ENCODE data around the gene SBK1. TPM values are rescaled to one million over a fixed set of nuclear protein-coding genes. Genes with fewer than 3 reads are reported as not detected.
"Not testable (repeated sequence)": the region's sequence is repeated elsewhere in the genome, so short reads cannot be mapped to it uniquely, and the experiment has no call there.

Gene SBK1
- 0.85 and 1.5 TPM in 2 replicates for total RNA-seq

- Mint-ChIP-seq H3K9me3 (no peaks in the 10 kb centered on the region), H3K4me3 (peak within 1 kb of the TSS; percentile 83), H3K36me3 (ENCODE audit: low read depth) (peaks cover 2% of the 10 kb centered on the region), H3K4me1 (peaks cover 40% of the 10 kb centered on the region), H3K27me3 (peaks cover 26% of the 10 kb centered on the region), H3K27ac (peak within 1 kb of the TSS; percentile 70)
- DNase-seq, result peak; percentile 96
- intact Hi-C loops (cut with micrococcal nuclease), result loop anchor here (2.0 to 10.0 kb wide), 3 partner anchors 15 to 263 kb away; partner anchors contain the start of gene SGF29
Observed at GRCh38 chr16:28291651-28292626, at the start of gene SBK1. SBK1 (plus strand) TSS chr16:28292525; CDS start chr16:28317392, 24,867 bp downstream.

GRCh38 chr16:28249483-28249882 is 42.8 kb upstream of the SBK1 start:
- H3K9me3 Mint-ChIP-seq; intact Hi-C loops (cut with micrococcal nuclease); H3K36me3 Mint-ChIP-seq (ENCODE audit: low read depth); H3K27ac Mint-ChIP-seq; H3K4me3 Mint-ChIP-seq; H3K4me1 Mint-ChIP-seq; DNase-seq; H3K27me3 Mint-ChIP-seq: not testable (repeated sequence)

DNA sequence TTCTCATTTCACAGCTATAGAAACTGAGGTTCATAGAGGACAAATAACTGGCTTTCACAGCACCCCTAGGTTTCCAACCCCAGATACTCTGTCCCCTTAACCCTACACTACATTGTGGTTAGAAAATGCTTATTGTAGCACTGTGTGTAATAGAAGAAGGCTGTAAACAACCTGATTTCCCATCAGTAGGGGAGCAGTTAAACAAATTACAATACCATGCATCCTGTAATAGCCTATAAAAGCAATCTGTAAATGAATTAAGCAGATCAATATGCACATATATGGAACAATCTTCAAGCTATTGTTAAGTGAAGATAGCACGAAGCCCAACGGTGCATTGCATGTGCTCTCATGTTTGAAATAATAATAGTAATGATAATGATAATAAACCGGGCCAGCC is 41.3 kb upstream of the SBK1 start:
- intact Hi-C loops (cut with micrococcal nuclease), result no loop called here
- Mint-ChIP-seq H3K4me1 (no peaks in the 10 kb centered on the region), H3K4me3 (no peak overlapping the region)

GRCh38 chr16:28254158-28254557 is 38.2 kb upstream of the SBK1 start:
- H3K27ac Mint-ChIP-seq, result no peak overlapping the region
- intact Hi-C loops (cut with micrococcal nuclease), result no loop called here
- no peaks in the 10 kb centered on the region for H3K36me3 Mint-ChIP-seq (ENCODE audit: low read depth)

More for the DNA sequence above, 41.3 kb upstream of the SBK1 start:
- Mint-ChIP-seq H3K36me3 (ENCODE audit: low read depth) (no peaks in the 10 kb centered on the region), H3K9me3 (no peaks in the 10 kb centered on the region), H3K27me3 (peaks cover 8% of the 10 kb centered on the region), H3K27ac (no peak overlapping the region)
- no peak for DNase-seq

GRCh38 chr16:28255838-28256237 is 36.5 kb upstream of the SBK1 start:
- H3K4me1 Mint-ChIP-seq, result peaks cover 6% of the 10 kb centered on the region
- no peak overlapping the region for H3K27ac Mint-ChIP-seq
- peaks cover 6% of the 10 kb centered on the region for H3K27me3 Mint-ChIP-seq
- H3K36me3 Mint-ChIP-seq (ENCODE audit: low read depth), result no peaks in the 10 kb centered on the region
- intact Hi-C loops (cut with micrococcal nuclease), result no loop called here
- DNase-seq, result no peak
- H3K9me3 Mint-ChIP-seq, result no peaks in the 10 kb centered on the region
- no peak overlapping the region for H3K4me3 Mint-ChIP-seq

More at GRCh38 chr16:28254158-28254557, 38.2 kb upstream of the SBK1 start:
- Mint-ChIP-seq H3K4me1 (no peaks in the 10 kb centered on the region), H3K27me3 (peaks cover 6% of the 10 kb centered on the region), H3K9me3 (no peaks in the 10 kb centered on the region), H3K4me3 (no peak overlapping the region)
- DNase-seq, result no peak

- intact Hi-C loops (cut with micrococcal nuclease), result no loop called here
- Mint-ChIP-seq H3K27ac (no peak overlapping the region), H3K4me3 (no peak overlapping the region), H3K4me1 (peaks cover 6% of the 10 kb centered on the region), H3K9me3 (no peaks in the 10 kb centered on the region), H3K36me3 (ENCODE audit: low read depth) (no peaks in the 10 kb centered on the region), H3K27me3 (peaks cover 4% of the 10 kb centered on the region)
- no peak for DNase-seq
Observed at GRCh38 chr16:28257256-28257655, 35.1 kb upstream of the SBK1 start.

DNA sequence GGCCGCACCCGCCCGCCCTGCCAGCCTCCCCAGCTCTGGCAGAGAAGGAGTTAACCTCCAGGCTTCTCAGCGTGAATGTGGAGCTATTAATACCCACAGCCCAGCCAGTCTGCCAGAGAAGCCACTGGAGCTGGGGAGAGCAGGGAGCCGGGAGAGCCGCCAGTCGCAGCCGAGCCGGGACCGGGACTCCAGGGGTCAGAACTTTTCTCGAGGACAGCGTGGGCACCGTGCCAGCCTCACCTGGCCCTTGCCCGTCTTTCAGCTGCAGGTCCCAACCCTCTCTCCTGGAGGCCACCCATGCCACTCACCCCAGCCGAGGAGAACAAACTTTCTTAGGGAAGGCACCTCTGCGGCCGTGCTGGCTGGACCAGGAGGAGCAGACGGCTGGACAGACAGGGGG is 33.8 kb upstream of the SBK1 start:
- no peaks in the 10 kb centered on the region for H3K36me3 Mint-ChIP-seq (ENCODE audit: low read depth)
- peaks cover 6% of the 10 kb centered on the region for H3K4me1 Mint-ChIP-seq
- no peak overlapping the region for H3K27ac Mint-ChIP-seq
- intact Hi-C loops (cut with micrococcal nuclease), result no loop called here
- no peak for DNase-seq
- peaks cover 6% of the 10 kb centered on the region for H3K27me3 Mint-ChIP-seq
- no peak overlapping the region for H3K4me3 Mint-ChIP-seq
- H3K9me3 Mint-ChIP-seq, result no peaks in the 10 kb centered on the region

- intact Hi-C loops (cut with micrococcal nuclease), result no loop called here
- Mint-ChIP-seq H3K36me3 (ENCODE audit: low read depth) (no peaks in the 10 kb centered on the region), H3K4me1 (peaks cover 6% of the 10 kb centered on the region), H3K27ac (no peak overlapping the region), H3K4me3 (no peak overlapping the region), H3K9me3 (no peaks in the 10 kb centered on the region), H3K27me3 (peaks cover 9% of the 10 kb centered on the region)
- DNase-seq, result no peak
Observed at GRCh38 chr16:28259091-28259780, 33.1 kb upstream of the SBK1 start.

DNA sequence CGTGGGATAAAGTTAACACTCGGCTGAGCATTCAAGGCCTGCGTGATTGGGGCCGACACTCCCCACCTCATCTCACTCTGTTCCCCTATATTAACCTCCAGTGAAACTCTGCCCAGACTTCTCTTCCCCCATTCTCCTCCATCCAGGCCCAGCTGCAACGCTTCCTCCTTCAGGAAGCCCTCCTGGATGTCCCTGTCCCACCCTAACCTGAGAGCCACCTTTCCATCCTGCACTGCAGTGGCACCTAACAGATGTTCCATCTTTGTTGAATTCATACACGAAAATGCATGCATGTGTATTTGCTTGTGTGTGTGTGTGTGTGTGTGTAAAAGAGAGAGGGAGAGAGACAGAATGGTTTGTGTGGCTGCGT is 32.6 kb upstream of the SBK1 start:
- peaks cover 8% of the 10 kb centered on the region for H3K4me1 Mint-ChIP-seq
- intact Hi-C loops (cut with micrococcal nuclease), result no loop called here
- no peak for DNase-seq
- no peaks in the 10 kb centered on the region for H3K36me3 Mint-ChIP-seq (ENCODE audit: low read depth)
- H3K9me3 Mint-ChIP-seq, result no peaks in the 10 kb centered on the region
- H3K27me3 Mint-ChIP-seq, result peaks cover 13% of the 10 kb centered on the region
- H3K27ac Mint-ChIP-seq, result no peak overlapping the region
- H3K4me3 Mint-ChIP-seq, result no peak overlapping the region

GRCh38 chr16:28260193-28260592 is 32.1 kb upstream of the SBK1 start:
- no peak overlapping the region for H3K27ac Mint-ChIP-seq
- H3K36me3 Mint-ChIP-seq (ENCODE audit: low read depth), result no peaks in the 10 kb centered on the region
- H3K4me3 Mint-ChIP-seq, result no peak overlapping the region
- intact Hi-C loops (cut with micrococcal nuclease), result no loop called here
- H3K4me1 Mint-ChIP-seq, result peaks cover 10% of the 10 kb centered on the region
- no peak for DNase-seq
- H3K9me3 Mint-ChIP-seq, result no peaks in the 10 kb centered on the region
- H3K27me3 Mint-ChIP-seq, result peaks cover 16% of the 10 kb centered on the region

DNA sequence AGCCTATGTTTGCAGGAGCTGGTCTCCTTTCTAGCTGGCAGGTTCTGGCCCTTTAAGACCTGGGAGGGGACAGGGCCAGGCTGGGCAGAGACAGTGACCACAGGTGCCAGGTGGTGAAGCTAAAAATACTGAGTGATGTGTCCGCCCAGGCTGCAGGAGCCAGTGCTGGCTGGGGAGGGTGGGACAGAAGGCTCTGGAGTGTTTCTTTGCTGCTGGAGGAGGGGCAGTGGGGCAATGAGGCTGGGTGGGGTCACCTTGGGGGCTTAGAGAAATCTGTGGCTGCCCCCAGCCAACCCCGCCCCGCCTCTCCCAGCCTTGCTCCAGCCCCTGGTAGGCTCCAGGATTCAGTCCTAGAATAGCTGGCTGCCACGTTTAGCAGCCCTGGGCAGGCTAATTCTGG is 30.4 kb upstream of the SBK1 start:
- DNase-seq, result no peak
- no peak overlapping the region for H3K4me3 Mint-ChIP-seq
- H3K27ac Mint-ChIP-seq, result no peak overlapping the region
- H3K9me3 Mint-ChIP-seq, result no peaks in the 10 kb centered on the region
- no peaks in the 10 kb centered on the region for H3K36me3 Mint-ChIP-seq (ENCODE audit: low read depth)
- intact Hi-C loops (cut with micrococcal nuclease), result no loop called here
- H3K4me1 Mint-ChIP-seq, result peaks cover 12% of the 10 kb centered on the region
- H3K27me3 Mint-ChIP-seq, result peaks cover 21% of the 10 kb centered on the region

- no peak for DNase-seq
- Mint-ChIP-seq H3K9me3 (no peaks in the 10 kb centered on the region), H3K4me3 (no peak overlapping the region), H3K4me1 (peaks cover 12% of the 10 kb centered on the region), H3K27ac (no peak overlapping the region), H3K36me3 (ENCODE audit: low read depth) (no peaks in the 10 kb centered on the region), H3K27me3 (peaks cover 21% of the 10 kb centered on the region)
- intact Hi-C loops (cut with micrococcal nuclease), result no loop called here
Observed at GRCh38 chr16:28263305-28263704, 29.0 kb upstream of the SBK1 start.

DNA sequence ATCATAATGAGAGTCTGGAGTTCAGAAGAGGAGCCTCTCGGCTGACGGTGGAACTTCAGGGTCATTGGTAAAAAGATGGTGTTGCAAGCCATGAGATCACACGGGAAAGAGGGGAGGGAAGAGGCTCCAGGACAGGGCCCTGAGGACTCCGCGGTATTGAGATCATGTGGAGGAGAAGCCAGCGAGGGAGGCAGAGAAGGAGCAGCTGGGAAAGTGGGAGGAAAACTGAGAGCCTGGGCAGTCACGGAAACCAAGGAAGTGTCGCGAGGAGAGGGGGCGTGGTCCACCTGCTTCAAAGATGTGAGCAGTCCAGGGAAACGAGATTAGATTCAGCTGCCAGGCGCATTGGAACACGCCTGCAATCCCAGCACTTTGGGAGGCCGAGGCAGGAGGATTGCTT is 27.7 kb upstream of the SBK1 start:
- no peaks in the 10 kb centered on the region for H3K9me3 Mint-ChIP-seq
- no peak overlapping the region for H3K27ac Mint-ChIP-seq
- H3K4me1 Mint-ChIP-seq, result peaks cover 9% of the 10 kb centered on the region
- intact Hi-C loops (cut with micrococcal nuclease), result no loop called here
- no peaks in the 10 kb centered on the region for H3K36me3 Mint-ChIP-seq (ENCODE audit: low read depth)
- no peak for DNase-seq
- no peak overlapping the region for H3K4me3 Mint-ChIP-seq
- peaks cover 21% of the 10 kb centered on the region for H3K27me3 Mint-ChIP-seq

- intact Hi-C loops (cut with micrococcal nuclease), result no loop called here
- H3K27ac Mint-ChIP-seq, result no peak overlapping the region
- no peaks in the 10 kb centered on the region for H3K36me3 Mint-ChIP-seq (ENCODE audit: low read depth)
- peaks cover 21% of the 10 kb centered on the region for H3K27me3 Mint-ChIP-seq
- no peaks in the 10 kb centered on the region for H3K9me3 Mint-ChIP-seq
- DNase-seq, result no peak
- H3K4me3 Mint-ChIP-seq, result no peak overlapping the region
- peaks cover 6% of the 10 kb centered on the region for H3K4me1 Mint-ChIP-seq
Observed at GRCh38 chr16:28265822-28266221, 26.5 kb upstream of the SBK1 start.

Measured in activated CD4-positive, alpha-beta T cell treated with anti-CD3 and anti-CD28 coated beads, Interleukin-2, amount 10 ng/mL, durations not matched to agents 24 days and 14 days (primary cell).